Measurements from ENCODE around the gene AMD1.

DNA sequence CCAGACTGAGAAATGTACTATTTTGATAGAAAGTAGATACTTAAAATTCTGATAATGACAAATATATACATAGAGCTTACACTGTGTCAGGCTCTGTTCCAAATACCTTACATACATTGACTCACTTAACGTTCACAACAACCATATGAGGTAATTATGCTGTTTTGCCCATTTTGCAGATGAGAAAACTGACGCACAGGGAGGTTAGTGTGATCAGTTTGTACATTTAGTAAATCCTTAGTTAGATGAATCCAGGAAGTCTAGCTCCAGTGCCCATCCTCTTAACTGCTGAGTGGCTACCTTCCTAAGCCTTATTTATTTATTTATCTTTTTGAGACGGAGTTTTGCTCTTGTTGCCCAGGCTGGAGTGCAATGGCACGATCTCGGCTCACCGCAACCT lies 60.6 kb downstream of the AMD1 start:
- TF ChIP-seq, protein P1, sequence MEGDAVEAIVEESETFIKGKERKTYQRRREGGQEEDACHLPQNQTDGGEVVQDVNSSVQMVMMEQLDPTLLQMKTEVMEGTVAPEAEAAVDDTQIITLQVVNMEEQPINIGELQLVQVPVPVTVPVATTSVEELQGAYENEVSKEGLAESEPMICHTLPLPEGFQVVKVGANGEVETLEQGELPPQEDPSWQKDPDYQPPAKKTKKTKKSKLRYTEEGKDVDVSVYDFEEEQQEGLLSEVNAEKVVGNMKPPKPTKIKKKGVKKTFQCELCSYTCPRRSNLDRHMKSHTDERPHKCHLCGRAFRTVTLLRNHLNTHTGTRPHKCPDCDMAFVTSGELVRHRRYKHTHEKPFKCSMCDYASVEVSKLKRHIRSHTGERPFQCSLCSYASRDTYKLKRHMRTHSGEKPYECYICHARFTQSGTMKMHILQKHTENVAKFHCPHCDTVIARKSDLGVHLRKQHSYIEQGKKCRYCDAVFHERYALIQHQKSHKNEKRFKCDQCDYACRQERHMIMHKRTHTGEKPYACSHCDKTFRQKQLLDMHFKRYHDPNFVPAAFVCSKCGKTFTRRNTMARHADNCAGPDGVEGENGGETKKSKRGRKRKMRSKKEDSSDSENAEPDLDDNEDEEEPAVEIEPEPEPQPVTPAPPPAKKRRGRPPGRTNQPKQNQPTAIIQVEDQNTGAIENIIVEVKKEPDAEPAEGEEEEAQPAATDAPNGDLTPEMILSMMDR (IDR thresholded peaks at IDR 0.05), result no peak
- no peak for TF ChIP-seq POLR2A (IDR thresholded peaks at IDR 0.05)

Measured in testis (tissue), 2 donors.